ENCODE data around the gene CTU1. TPM values are rescaled to one million over a fixed set of nuclear protein-coding genes. Genes with fewer than 3 reads are reported as not detected.

CTU1 gene
- total RNA-seq, 2 experiments from 2014 or later, result 8.8 to 9.8 TPM

- Mint-ChIP-seq H3K9me3 (peaks cover 14% of the 10 kb centered on the region), H3K27ac (no peak overlapping the region), H3K4me1 (ENCODE audit: low read depth) (no peaks in the 10 kb centered on the region), H3K36me3 (no peaks in the 10 kb centered on the region), H3K27me3 (peaks cover 22% of the 10 kb centered on the region), H3K4me3 (no peak overlapping the region)
- DNase-seq, result no peak
- ChIA-PET POLR2A (no interaction called here), CTCF (no interaction called here)
- intact Hi-C loops (cut with micrococcal nuclease), result no loop called here
Observed at GRCh38 chr19:51070334-51071094, 37.7 kb downstream of the CTU1 start.

DNA sequence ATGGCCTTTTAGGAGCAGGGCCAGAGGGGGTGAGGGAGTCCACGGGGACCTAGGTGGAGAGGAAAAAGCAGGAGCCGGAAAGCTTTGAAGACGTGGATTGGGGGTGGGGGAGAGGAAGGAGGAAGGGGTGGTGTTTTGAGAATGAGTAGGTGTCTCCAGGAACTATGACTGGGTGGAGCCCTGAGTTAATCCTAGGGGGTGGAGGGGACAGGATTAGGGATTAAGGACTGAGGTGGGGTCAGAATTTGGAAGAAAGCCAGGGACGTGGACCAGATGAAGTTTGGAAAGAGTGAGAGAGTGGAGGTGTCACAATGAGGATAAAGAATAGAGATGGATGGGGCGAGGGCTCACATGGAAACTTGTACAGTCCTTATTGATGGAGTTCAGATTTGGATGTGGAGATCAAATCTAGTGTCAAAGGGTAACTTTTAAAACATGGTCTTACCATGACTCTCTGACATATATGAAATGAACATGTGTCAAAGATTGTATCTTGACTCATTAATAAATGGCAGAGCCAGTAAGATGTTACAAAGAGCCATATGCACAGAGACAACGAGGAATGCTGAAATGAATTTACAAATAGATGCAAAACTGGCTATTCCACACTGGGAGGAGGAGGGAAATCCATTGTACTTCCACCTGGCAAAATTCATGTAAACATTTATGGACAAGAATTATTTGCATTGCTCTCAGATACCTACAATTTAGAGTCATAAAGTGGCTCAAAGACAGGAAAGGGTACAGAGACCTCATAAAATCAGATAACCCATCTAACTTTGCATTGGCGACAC is 41.6 kb downstream of the CTU1 start:
- Mint-ChIP-seq H3K4me3 (no peak overlapping the region), H3K4me1 (ENCODE audit: low read depth) (peaks cover 2% of the 10 kb centered on the region), H3K9me3 (no peaks in the 10 kb centered on the region), H3K27ac (no peak overlapping the region), H3K36me3 (no peaks in the 10 kb centered on the region), H3K27me3 (peaks cover 30% of the 10 kb centered on the region)
- no peak for DNase-seq
- CTCF ChIA-PET, result no interaction called here
- intact Hi-C loops (cut with micrococcal nuclease), result no loop called here
- POLR2A ChIA-PET, result no interaction called here

DNA sequence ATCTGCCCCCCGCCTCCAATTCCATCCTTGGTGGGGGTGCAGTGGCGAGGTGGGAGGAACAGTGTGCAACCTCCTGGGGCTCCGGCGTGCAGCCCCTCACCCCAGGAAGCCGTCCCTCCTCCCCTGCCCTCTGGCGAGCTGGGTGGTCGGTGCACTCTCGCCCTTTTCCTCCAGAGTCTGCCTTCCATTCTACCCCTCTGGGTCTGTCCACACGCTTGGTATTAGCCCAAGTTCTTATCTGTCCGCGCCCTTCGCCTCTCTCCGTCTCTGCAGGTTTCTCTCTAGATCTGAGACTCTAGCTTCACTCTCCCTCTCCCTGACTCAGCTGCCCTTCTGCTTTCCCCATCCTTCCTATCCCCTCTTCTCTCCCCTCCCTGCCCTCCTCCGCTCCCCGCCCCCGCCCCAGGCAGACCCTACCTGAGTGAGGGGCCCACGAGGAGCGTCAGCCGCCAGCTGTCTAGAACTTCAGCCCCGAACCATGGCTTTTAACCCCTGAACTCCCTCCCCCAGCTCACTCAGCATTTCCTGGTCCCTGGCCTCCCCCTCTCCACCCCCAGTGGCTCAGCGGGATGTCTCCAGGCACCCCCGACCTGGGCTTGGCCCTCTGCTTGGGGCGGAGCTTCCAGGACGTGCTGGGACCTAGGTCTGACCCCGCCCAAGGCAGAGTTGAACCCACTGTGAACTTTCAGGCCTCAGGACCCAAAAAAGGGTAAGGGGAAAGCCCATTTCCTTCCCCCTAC is 42.8 kb downstream of the CTU1 start:
- intact Hi-C loops (cut with micrococcal nuclease), result no loop called here
- ChIA-PET POLR2A (no interaction called here), CTCF (no interaction called here)
- Mint-ChIP-seq H3K9me3 (no peaks in the 10 kb centered on the region), H3K27ac (no peak overlapping the region), H3K36me3 (no peaks in the 10 kb centered on the region), H3K4me3 (no peak overlapping the region), H3K4me1 (ENCODE audit: low read depth) (peaks cover 2% of the 10 kb centered on the region), H3K27me3 (peaks cover 41% of the 10 kb centered on the region)
- DNase-seq, result no peak

DNA sequence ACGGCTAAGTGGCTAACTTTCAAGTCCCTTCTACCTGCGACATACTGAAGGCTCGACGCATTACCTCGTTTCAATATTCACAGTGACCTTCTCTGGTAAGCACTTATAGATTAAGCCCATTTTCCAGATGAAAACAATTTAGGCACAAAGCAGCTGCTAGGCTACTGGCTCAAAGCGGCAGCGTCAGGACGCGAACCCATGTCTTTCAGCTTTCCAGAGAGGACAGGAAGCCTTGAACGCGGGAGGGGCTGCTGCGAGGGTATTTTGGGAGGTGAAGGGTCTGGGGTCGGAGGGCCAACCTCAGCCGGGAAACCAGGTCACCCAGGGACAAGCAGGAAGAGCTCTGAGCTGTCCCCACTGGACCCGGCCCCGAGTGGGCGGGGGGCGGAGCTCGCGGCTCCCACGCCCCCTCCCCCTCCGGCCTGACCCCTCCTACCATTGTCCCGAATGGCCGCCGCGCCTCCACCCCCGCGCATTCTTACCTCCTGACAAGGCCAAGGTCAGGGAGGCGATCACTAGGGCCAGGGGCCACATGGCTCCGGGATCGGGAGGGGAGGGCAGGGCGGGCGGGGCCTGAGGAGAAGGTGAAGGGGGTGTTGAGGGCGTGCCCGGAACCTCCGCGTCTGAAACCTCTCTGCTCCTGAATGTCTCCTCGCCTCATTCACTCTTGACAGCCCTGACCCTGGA is 43.5 kb downstream of the CTU1 start, which contains the start of gene KLK13:
KLK13 (minus strand) TSS at position 559 of the 687 bp plus-strand sequence; CDS start at position 534, 25 bp downstream.
- Mint-ChIP-seq H3K36me3 (no peaks in the 10 kb centered on the region), H3K27me3 (peaks cover 41% of the 10 kb centered on the region), H3K9me3 (no peaks in the 10 kb centered on the region), H3K4me1 (ENCODE audit: low read depth) (peaks cover 2% of the 10 kb centered on the region), H3K27ac (no peak within 1 kb of the TSS), H3K4me3 (no peak within 1 kb of the TSS)
- ChIA-PET CTCF (no interaction called here), POLR2A (no interaction called here)
- intact Hi-C loops (cut with micrococcal nuclease), result no loop called here
- no peak for DNase-seq

DNA sequence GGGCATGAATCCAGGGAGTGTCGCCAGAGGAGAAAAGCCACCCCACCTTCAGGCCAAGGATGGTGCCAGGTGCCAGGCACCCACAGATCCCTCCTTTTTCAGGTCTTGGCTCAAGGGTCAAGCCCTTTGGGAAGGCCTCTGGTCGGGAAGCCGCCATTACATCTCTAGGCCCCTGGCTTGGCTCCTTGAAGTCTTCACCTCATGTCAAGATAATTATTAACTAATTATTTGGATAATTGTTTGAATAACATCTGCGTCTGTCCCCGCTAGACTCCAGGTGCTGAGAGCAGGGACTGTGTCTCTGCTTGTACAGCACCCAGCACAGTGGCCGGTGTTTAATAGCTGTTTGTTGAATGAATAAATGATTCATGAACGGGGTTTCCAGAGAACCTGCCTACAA is 44.5 kb downstream of the CTU1 start:
- Mint-ChIP-seq H3K27me3 (peaks cover 41% of the 10 kb centered on the region), H3K4me3 (no peak overlapping the region), H3K27ac (no peak overlapping the region), H3K4me1 (ENCODE audit: low read depth) (peaks cover 2% of the 10 kb centered on the region), H3K9me3 (no peaks in the 10 kb centered on the region), H3K36me3 (no peaks in the 10 kb centered on the region)
- ChIA-PET CTCF (interaction anchor here (1.2 kb wide), 1 partner anchor 43 kb away, joined by 4 read pairs; no protein-coding TSS in a partner anchor), POLR2A (no interaction called here)
- intact Hi-C loops (cut with micrococcal nuclease), result no loop called here
- no peak for DNase-seq

DNA sequence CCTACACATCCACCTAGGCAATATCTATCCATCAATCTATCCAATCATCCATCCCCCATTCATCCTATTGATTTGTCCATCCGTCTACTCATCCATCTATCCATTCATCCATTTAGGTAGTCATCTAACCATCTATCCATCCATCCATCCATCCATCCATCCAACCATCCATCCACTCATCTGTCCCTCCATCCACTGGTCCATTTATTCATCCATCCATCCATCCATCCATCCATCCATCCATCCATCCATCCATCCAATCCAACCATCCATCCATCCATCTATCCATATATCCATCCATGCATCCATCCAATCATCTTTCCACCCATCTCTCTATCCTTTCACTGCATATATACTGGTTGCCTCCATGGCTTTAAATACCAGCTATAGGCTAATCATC is 47.2 kb downstream of the CTU1 start:
- Mint-ChIP-seq H3K9me3 (no peaks in the 10 kb centered on the region), H3K4me3 (no peak overlapping the region), H3K36me3 (no peaks in the 10 kb centered on the region), H3K27ac (no peak overlapping the region), H3K27me3 (peaks cover 27% of the 10 kb centered on the region), H3K4me1 (ENCODE audit: low read depth) (peaks cover 2% of the 10 kb centered on the region)
- POLR2A ChIA-PET, result no interaction called here
- CTCF ChIA-PET, result no interaction called here
- intact Hi-C loops (cut with micrococcal nuclease), result no loop called here
- DNase-seq, result no peak

DNA sequence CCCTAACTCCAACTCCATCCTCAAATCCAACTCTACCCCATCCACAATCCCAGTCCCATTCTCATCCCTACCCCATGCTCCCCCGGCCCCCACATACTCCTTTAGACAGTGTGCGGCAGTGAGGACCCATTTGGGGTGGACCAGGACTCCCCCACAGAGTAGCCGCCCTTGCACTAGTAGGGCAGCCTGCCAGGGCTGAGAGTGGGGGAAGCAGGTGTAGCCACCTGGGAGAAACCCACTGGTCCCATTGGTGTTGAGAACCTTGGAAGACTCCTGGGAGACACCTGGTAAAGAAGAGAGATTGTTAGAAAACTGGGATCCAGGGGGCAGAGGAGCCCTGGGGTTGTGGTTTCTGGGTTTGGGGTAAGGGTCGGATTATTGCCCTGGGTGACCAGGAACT is 47.9 kb downstream of the CTU1 start:
- no peak overlapping the region for H3K27ac Mint-ChIP-seq
- no peak overlapping the region for H3K4me3 Mint-ChIP-seq
- CTCF ChIA-PET, result no interaction called here
- peaks cover 2% of the 10 kb centered on the region for H3K4me1 Mint-ChIP-seq (ENCODE audit: low read depth)
- H3K36me3 Mint-ChIP-seq, result no peaks in the 10 kb centered on the region
- DNase-seq, result no peak
- POLR2A ChIA-PET, result no interaction called here
- H3K27me3 Mint-ChIP-seq, result peaks cover 25% of the 10 kb centered on the region
- H3K9me3 Mint-ChIP-seq, result no peaks in the 10 kb centered on the region
- intact Hi-C loops (cut with micrococcal nuclease), result no loop called here

GRCh38 chr19:51059715-51060114 is 48.5 kb downstream of the CTU1 start:
- ChIA-PET POLR2A (no interaction called here), CTCF (no interaction called here)

GRCh38 chr19:51055866-51056265 is 52.3 kb downstream of the CTU1 start:
- Mint-ChIP-seq H3K4me1 (ENCODE audit: low read depth) (no peaks in the 10 kb centered on the region), H3K27me3 (peaks cover 20% of the 10 kb centered on the region), H3K27ac (no peak overlapping the region), H3K9me3 (no peaks in the 10 kb centered on the region), H3K36me3 (no peaks in the 10 kb centered on the region), H3K4me3 (no peak overlapping the region)
- POLR2A ChIA-PET, result no interaction called here
- CTCF ChIA-PET, result no interaction called here
- no peak for DNase-seq
- intact Hi-C loops (cut with micrococcal nuclease), result no loop called here

More at GRCh38 chr19:51059715-51060114, 48.5 kb downstream of the CTU1 start:
- no peaks in the 10 kb centered on the region for H3K9me3 Mint-ChIP-seq
- DNase-seq, result no peak
- peaks cover 25% of the 10 kb centered on the region for H3K27me3 Mint-ChIP-seq
- H3K27ac Mint-ChIP-seq, result no peak overlapping the region
- no peaks in the 10 kb centered on the region for H3K4me1 Mint-ChIP-seq (ENCODE audit: low read depth)
- intact Hi-C loops (cut with micrococcal nuclease), result no loop called here
- no peaks in the 10 kb centered on the region for H3K36me3 Mint-ChIP-seq
- no peak overlapping the region for H3K4me3 Mint-ChIP-seq

Other genes with a start within 250 kb of the CTU1 start
- gene KLK2, start 235.0 kb downstream of the CTU1 start, total RNA-seq, result not detected
- gene KLK4, start 197.0 kb downstream of the CTU1 start, total RNA-seq, result not detected
- not detected for gene KLK5, start 155.4 kb downstream of the CTU1 start, total RNA-seq
- not detected for gene KLK6, start 138.8 kb downstream of the CTU1 start, total RNA-seq
- gene KLK7, start 124.5 kb downstream of the CTU1 start, total RNA-seq, result not detected
- gene KLK8, start 106.8 kb downstream of the CTU1 start, total RNA-seq, result not detected
- gene KLK10, start 88.7 kb downstream of the CTU1 start, total RNA-seq, result not detected
- not detected for gene KLK11, start 81.8 kb downstream of the CTU1 start, total RNA-seq
- gene KLK12, start 73.4 kb downstream of the CTU1 start, total RNA-seq, result not detected
- gene KLK13, start 43.3 kb downstream of the CTU1 start, total RNA-seq, result not detected
- under 1 TPM; 0.61 to 0.76 TPM for gene KLK14, start 25.5 kb downstream of the CTU1 start, total RNA-seq
- 1 to 10 TPM; 1.3 to 1.4 TPM for gene SIGLEC9, start 16.5 kb upstream of the CTU1 start, total RNA-seq
- not detected for gene SIGLEC7, start 33.9 kb upstream of the CTU1 start, total RNA-seq
- gene CD33, start 116.7 kb upstream of the CTU1 start, total RNA-seq, result under 1 TPM; 0.43 to 0.65 TPM
- gene SIGLECL1, start 142.7 kb upstream of the CTU1 start, total RNA-seq, result not detected
- gene IGLON5, start 203.2 kb upstream of the CTU1 start, total RNA-seq, result under 1 TPM; 0.07 to 0.24 TPM
- 1 to 10 TPM; 3.2 to 3.5 TPM for gene VSIG10L, start 233.7 kb upstream of the CTU1 start, total RNA-seq

Measured in activated CD4-positive, alpha-beta memory T cell treated with anti-CD3 and anti-CD28 coated beads for 36 hours (primary cell).